NT2/D1 (cell line): ENCODE measurements around the gene COQ10A.

ENCODE experiments used
- DNase-seq: peaks from one replicate; pipeline ENCODE4 v3.0.0-alpha.2; 2011; ENCODE audit warnings: low read depth, low spot score
- H3K27me3 ChIP-seq: 2 replicates; pipeline ENCODE4 v1.6.0; 2011; ENCODE audit warnings: mild to moderate bottlenecking; ENCODE audit not compliant: insufficient read length, insufficient read depth
- H3K36me3 ChIP-seq: 2 replicates; pipeline ENCODE4 v1.6.1; 2011; ENCODE audit warnings: mild to moderate bottlenecking, low read length, mixed read lengths; ENCODE audit not compliant: insufficient read depth, insufficient read length
- H3K4me1 ChIP-seq: 2 replicates; pipeline ENCODE4 v1.5.1; 2011; ENCODE audit not compliant: insufficient read depth, insufficient read length
- H3K4me3 ChIP-seq: 2 replicates; pipeline ENCODE4 v1.5.1; 2011; ENCODE audit warnings: low read depth; ENCODE audit not compliant: insufficient read length
- H3K9ac ChIP-seq: 2 replicates; pipeline ENCODE4 v1.6.0; 2011; ENCODE audit warnings: low read depth; ENCODE audit not compliant: insufficient read length
- H3K9me3 ChIP-seq: 2 replicates; pipeline ENCODE4 v1.5.1; 2011; ENCODE audit warnings: mild to moderate bottlenecking, low read length; ENCODE audit not compliant: insufficient read depth
- SUZ12 ChIP-seq: IDR thresholded peaks from 2 replicates; pipeline ENCODE4 v1.6.1; 2011; ENCODE audit not compliant: insufficient read length, insufficient read depth; ENCODE audit errors: extremely low read depth
- YY1 ChIP-seq: IDR thresholded peaks from 2 replicates; pipeline ENCODE4 v1.6.1; 2011; ENCODE audit not compliant: insufficient read length, insufficient read depth
- ZNF274 ChIP-seq: IDR thresholded peaks from 2 replicates; pipeline ENCODE4 v1.6.1; 2011; ENCODE audit warnings: mild to moderate bottlenecking, low read depth, low read length

The COQ10A gene

GRCh38 chr12:56244494-56244893 is 22.2 kb upstream of the COQ10A start:
- no peaks in the 10 kb centered on the region for H3K4me1 ChIP-seq
- no peak for DNase-seq
- H3K9me3 ChIP-seq = peaks cover 13% of the 10 kb centered on the region; the same call in 1 of the 2 replicates
- H3K4me3 ChIP-seq = no peak overlapping the region
- H3K27me3 ChIP-seq = no peaks in the 10 kb centered on the region
- TF ChIP-seq YY1 (no peak), ZNF274 (no peak), SUZ12 (no peak)
- H3K36me3 ChIP-seq = peaks cover 92% of the 10 kb centered on the region
- H3K9ac ChIP-seq = no peak overlapping the region

GRCh38 chr12:56247923-56248322 is 18.8 kb upstream of the COQ10A start:
- Histone ChIP-seq H3K4me3 (no peak overlapping the region), H3K9me3 (no peaks in the 10 kb centered on the region), H3K27me3 (no peaks in the 10 kb centered on the region), H3K9ac (no peak overlapping the region), H3K4me1 (no peaks in the 10 kb centered on the region), H3K36me3 (peaks cover 93% of the 10 kb centered on the region)
- no peak for DNase-seq
- no peak for TF ChIP-seq SUZ12

- TF ChIP-seq SUZ12 = no peak
- no peak for TF ChIP-seq YY1
- no peak for TF ChIP-seq ZNF274
- H3K4me1 ChIP-seq = no peaks in the 10 kb centered on the region
- no peak for DNase-seq
- H3K9me3 ChIP-seq = no peaks in the 10 kb centered on the region
- H3K9ac ChIP-seq = no peak overlapping the region
- no peak overlapping the region for H3K4me3 ChIP-seq
- peaks cover 93% of the 10 kb centered on the region for H3K36me3 ChIP-seq
- no peaks in the 10 kb centered on the region for H3K27me3 ChIP-seq
Measured at GRCh38 chr12:56248711-56249110, 18.0 kb upstream of the COQ10A start.

GRCh38 chr12:56252649-56253048 is 14.1 kb upstream of the COQ10A start:
- DNase-seq = no peak
- no peak overlapping the region for H3K9ac ChIP-seq
- H3K4me3 ChIP-seq = no peak overlapping the region
- peaks cover 12% of the 10 kb centered on the region for H3K4me1 ChIP-seq
- no peak for TF ChIP-seq ZNF274
- TF ChIP-seq SUZ12 = no peak
- peaks cover 95% of the 10 kb centered on the region for H3K36me3 ChIP-seq
- H3K27me3 ChIP-seq = no peaks in the 10 kb centered on the region
- no peaks in the 10 kb centered on the region for H3K9me3 ChIP-seq

- no peak for DNase-seq
- H3K27me3 ChIP-seq = no peaks in the 10 kb centered on the region
- no peak for TF ChIP-seq SUZ12
- TF ChIP-seq YY1 = no peak
- no peak for TF ChIP-seq ZNF274
- H3K4me3 ChIP-seq = no peak overlapping the region
- peaks cover 91% of the 10 kb centered on the region for H3K36me3 ChIP-seq
- no peaks in the 10 kb centered on the region for H3K9me3 ChIP-seq
- no peak overlapping the region for H3K9ac ChIP-seq
- peaks cover 12% of the 10 kb centered on the region for H3K4me1 ChIP-seq
Measured at GRCh38 chr12:56253091-56253490, 13.7 kb upstream of the COQ10A start.

- H3K4me3 ChIP-seq = no peak overlapping the region
- H3K4me1 ChIP-seq = peaks cover 12% of the 10 kb centered on the region
- H3K9ac ChIP-seq = no peak overlapping the region
- H3K27me3 ChIP-seq = peaks cover 10% of the 10 kb centered on the region
- no peak for DNase-seq
- peaks cover 66% of the 10 kb centered on the region for H3K36me3 ChIP-seq
- H3K9me3 ChIP-seq = no peaks in the 10 kb centered on the region
- TF ChIP-seq YY1 (no peak), SUZ12 (no peak)
Measured at GRCh38 chr12:56255671-56256070, 11.1 kb upstream of the COQ10A start.

- TF ChIP-seq SUZ12 = no peak
- TF ChIP-seq ZNF274 = no peak
- TF ChIP-seq YY1 = no peak
- Histone ChIP-seq H3K4me3 (peak overlapping the region; percentile 82), H3K36me3 (peaks cover 58% of the 10 kb centered on the region), H3K9me3 (no peaks in the 10 kb centered on the region), H3K27me3 (peaks cover 10% of the 10 kb centered on the region), H3K9ac (no peak overlapping the region), H3K4me1 (peaks cover 12% of the 10 kb centered on the region)
- no peak for DNase-seq
Measured at GRCh38 chr12:56256326-56256960, 10.3 kb upstream of the COQ10A start.
